ENCODE measurements around the gene B4GALNT4. TPM values are rescaled to one million over a fixed set of nuclear protein-coding genes. Genes with fewer than 3 reads are reported as not detected.

B4GALNT4 gene
- total RNA-seq, 1 donor: 2.2 TPM

DNA sequence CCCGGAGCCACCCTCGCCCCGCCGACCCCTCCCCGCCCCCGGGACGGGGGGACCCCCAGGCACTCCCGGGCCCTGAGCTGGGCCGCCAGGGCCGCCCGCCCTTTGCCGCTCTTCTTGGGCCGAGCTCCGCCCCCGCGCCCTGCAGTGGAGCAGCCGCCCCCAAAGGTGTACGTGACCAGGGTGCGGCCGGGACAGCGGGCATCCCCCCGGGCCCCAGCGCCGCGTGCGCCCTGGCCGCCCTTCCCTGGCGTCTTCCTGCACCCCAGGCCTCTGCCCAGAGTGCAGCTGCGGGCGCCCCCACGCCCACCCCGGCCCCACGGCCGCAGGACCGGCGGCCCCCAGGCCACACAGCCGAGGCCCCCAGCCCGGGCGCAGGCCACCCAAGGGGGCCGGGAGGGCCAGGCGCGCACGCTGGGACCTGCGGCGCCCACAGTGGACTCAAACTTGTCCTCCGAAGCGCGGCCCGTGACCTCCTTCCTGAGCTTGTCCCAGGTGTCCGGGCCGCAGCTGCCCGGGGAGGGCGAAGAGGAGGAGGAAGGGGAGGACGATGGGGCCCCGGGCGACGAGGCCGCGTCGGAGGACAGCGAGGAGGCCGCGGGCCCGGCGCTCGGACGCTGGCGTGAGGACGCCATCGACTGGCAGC, 7.4 kb downstream of the B4GALNT4 start:
- no peak overlapping the region for H2AFZ ChIP-seq (ENCODE audit: low read length)
- no peak overlapping the region for H3K4me3 ChIP-seq (ENCODE audit: insufficient read depth, low read length)
- DNase-seq (ENCODE audit: insufficient read length, low spot score, missing footprints): peak; percentile 61
- H3K36me3 ChIP-seq (ENCODE audit: insufficient read depth, low read length): no peaks in the 10 kb centered on the region
- H3K4me1 ChIP-seq (ENCODE audit: insufficient read depth, low read length): no peaks in the 10 kb centered on the region
- no peaks in the 10 kb centered on the region for H4K20me1 ChIP-seq (ENCODE audit: insufficient read depth, low read length)
- TF ChIP-seq, protein P1, sequence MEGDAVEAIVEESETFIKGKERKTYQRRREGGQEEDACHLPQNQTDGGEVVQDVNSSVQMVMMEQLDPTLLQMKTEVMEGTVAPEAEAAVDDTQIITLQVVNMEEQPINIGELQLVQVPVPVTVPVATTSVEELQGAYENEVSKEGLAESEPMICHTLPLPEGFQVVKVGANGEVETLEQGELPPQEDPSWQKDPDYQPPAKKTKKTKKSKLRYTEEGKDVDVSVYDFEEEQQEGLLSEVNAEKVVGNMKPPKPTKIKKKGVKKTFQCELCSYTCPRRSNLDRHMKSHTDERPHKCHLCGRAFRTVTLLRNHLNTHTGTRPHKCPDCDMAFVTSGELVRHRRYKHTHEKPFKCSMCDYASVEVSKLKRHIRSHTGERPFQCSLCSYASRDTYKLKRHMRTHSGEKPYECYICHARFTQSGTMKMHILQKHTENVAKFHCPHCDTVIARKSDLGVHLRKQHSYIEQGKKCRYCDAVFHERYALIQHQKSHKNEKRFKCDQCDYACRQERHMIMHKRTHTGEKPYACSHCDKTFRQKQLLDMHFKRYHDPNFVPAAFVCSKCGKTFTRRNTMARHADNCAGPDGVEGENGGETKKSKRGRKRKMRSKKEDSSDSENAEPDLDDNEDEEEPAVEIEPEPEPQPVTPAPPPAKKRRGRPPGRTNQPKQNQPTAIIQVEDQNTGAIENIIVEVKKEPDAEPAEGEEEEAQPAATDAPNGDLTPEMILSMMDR (IDR thresholded peaks at IDR 0.05; ENCODE audit: extremely low read depth, low read depth, low read length): no peak
- no peaks in the 10 kb centered on the region for H3K79me2 ChIP-seq (ENCODE audit: insufficient read depth, low read length)
- H3K4me2 ChIP-seq (ENCODE audit: insufficient read depth, low read length): no peak overlapping the region
- no peak overlapping the region for H3K27ac ChIP-seq (ENCODE audit: low read depth, low read length)
- H3K9me3 ChIP-seq (ENCODE audit: low read depth, low read length): no peaks in the 10 kb centered on the region
- no peaks in the 10 kb centered on the region for H3K27me3 ChIP-seq (ENCODE audit: insufficient read depth, low read length)

DNA sequence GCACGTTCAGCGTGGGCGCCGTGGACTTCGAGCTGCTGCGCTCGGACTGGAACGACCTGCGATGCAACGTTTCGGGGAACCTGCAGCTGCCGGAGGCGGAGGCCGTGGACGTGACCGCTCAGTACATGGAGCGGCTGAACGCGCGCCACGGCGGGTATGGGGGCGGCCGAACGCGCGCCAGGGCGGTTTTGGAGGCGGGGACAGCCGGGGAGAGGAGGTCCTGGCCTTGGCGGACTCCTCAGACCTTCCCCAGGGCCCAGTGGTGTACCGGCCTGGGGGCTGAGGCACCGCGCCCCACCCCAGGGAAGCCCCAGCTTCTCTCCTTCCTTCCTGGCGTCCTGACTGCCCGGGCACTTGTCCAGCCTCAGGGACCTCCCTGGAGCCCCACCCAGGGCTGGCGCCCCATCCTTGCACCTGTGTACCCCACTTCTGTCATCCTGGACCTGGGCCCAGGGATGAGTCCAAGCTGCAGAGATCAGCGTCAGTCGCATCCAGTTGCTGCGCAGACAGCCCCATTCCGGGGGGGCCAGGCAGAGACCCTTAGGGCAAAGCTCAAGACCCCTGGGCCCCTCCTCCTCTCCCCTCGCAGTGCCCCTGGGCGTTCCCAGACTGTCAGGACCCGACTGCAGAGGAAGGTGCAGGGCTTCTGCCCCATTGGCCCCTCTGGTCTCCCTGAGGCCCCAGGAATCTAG, 8.0 kb downstream of the B4GALNT4 start:
- Histone ChIP-seq H3K27me3 (ENCODE audit: insufficient read depth, low read length) (no peaks in the 10 kb centered on the region), H2AFZ (ENCODE audit: low read length) (no peak overlapping the region), H3K27ac (ENCODE audit: low read depth, low read length) (no peak overlapping the region), H3K79me2 (ENCODE audit: insufficient read depth, low read length) (no peaks in the 10 kb centered on the region), H3K4me2 (ENCODE audit: insufficient read depth, low read length) (no peak overlapping the region), H4K20me1 (ENCODE audit: insufficient read depth, low read length) (no peaks in the 10 kb centered on the region), H3K9me3 (ENCODE audit: low read depth, low read length) (no peaks in the 10 kb centered on the region), H3K36me3 (ENCODE audit: insufficient read depth, low read length) (no peaks in the 10 kb centered on the region), H3K4me3 (ENCODE audit: insufficient read depth, low read length) (no peak overlapping the region), H3K4me1 (ENCODE audit: insufficient read depth, low read length) (no peaks in the 10 kb centered on the region)
- TF ChIP-seq, protein P1 (IDR thresholded peaks at IDR 0.05; ENCODE audit: extremely low read depth, low read depth, low read length): no peak
- peak; percentile 75 for DNase-seq (ENCODE audit: insufficient read length, low spot score, missing footprints)

DNA sequence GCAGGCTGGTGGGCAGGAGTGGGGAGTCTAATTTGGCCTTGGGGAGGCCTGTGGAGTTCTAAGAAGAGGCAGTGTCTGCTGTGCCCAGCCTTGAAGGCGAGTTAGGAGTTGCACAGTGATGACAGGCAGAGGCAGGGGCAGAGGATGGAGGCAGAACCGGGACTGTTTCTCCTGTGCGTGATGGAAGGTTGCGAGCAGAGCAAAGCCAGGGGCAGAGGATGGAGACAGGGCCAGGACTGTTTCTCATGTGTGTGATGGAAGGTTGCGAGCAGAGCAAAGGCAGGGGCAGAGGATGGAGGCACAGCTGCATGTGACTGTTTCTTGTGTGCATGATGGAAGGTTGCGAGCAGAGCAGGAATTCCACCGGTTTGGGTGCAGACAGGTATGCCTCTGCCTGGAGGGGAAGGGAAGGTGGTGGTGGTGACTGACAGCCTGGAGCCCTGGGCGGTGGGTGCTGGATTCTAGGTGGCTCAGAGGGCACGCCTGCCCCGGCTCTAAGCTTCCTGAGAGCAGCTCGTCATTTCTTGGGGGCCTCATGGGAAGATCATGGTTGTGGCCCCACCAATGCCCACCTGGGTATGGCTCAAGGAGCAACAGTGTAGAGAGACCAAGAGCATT, 8.7 kb downstream of the B4GALNT4 start:
- H3K36me3 ChIP-seq (ENCODE audit: insufficient read depth, low read length): no peaks in the 10 kb centered on the region
- H3K4me2 ChIP-seq (ENCODE audit: insufficient read depth, low read length): no peak overlapping the region
- no peaks in the 10 kb centered on the region for H3K4me1 ChIP-seq (ENCODE audit: insufficient read depth, low read length)
- no peak overlapping the region for H3K4me3 ChIP-seq (ENCODE audit: insufficient read depth, low read length)
- no peaks in the 10 kb centered on the region for H3K9me3 ChIP-seq (ENCODE audit: low read depth, low read length)
- H2AFZ ChIP-seq (ENCODE audit: low read length): no peak overlapping the region
- no peak overlapping the region for H3K27ac ChIP-seq (ENCODE audit: low read depth, low read length)
- H3K79me2 ChIP-seq (ENCODE audit: insufficient read depth, low read length): no peaks in the 10 kb centered on the region
- H3K27me3 ChIP-seq (ENCODE audit: insufficient read depth, low read length): no peaks in the 10 kb centered on the region
- peak; percentile 86 for DNase-seq (ENCODE audit: insufficient read length, low spot score, missing footprints)
- TF ChIP-seq, protein P1 (IDR thresholded peaks at IDR 0.05; ENCODE audit: extremely low read depth, low read depth, low read length): no peak
- no peaks in the 10 kb centered on the region for H4K20me1 ChIP-seq (ENCODE audit: insufficient read depth, low read length)
